Mesodermal cell (in vitro differentiated cells): ENCODE results near the gene FMN1.
"Not testable (repeated sequence)": the region's sequence is repeated elsewhere in the genome, so short reads cannot be mapped to it uniquely, and the experiment has no call there.

Source experiments
- H3K27ac ChIP-seq: 2 replicates; pipeline ENCODE4 v1.7.0; 2013; ENCODE audit warnings: mild to moderate bottlenecking, low read depth, low read length, moderate library complexity; ENCODE audit not compliant: severe bottlenecking
- H3K36me3 ChIP-seq: 2 replicates; pipeline ENCODE4 v1.7.1; 2013; ENCODE audit warnings: mild to moderate bottlenecking, low read length, moderate library complexity; ENCODE audit not compliant: control insufficient read depth, insufficient read depth
- H3K4me1 ChIP-seq: one replicate; pipeline ENCODE4 v1.7.1; 2013; ENCODE audit warnings: mild to moderate bottlenecking, low read length; ENCODE audit not compliant: insufficient read depth, control insufficient read depth, poor library complexity, severe bottlenecking
- H3K4me3 ChIP-seq: 2 replicates; pipeline ENCODE4 v1.7.0; 2013; ENCODE audit warnings: low read length, control low read depth, mild to moderate bottlenecking; ENCODE audit not compliant: insufficient read depth, poor library complexity, severe bottlenecking; ENCODE audit errors: extremely low read depth
- H3K9me3 ChIP-seq: 2 replicates; pipeline ENCODE4 v1.7.1; 2013; ENCODE audit warnings: mild to moderate bottlenecking, low read length, moderate library complexity; ENCODE audit not compliant: control insufficient read depth
- WGBS, 2 experiments: methylation state at CpG; one replicate each; pipeline ENCODE4 v1.1.5; 2013; ENCODE audit warnings: missing lambda C conversion rate in 2 of 2; ENCODE audit not compliant: insufficient coverage in 2 of 2; 5-methylcytosine and 5-hydroxymethylcytosine counted together

The FMN1 gene

GRCh38 chr15:32952901-32953532 is 241.5 kb downstream of the FMN1 start:
- Histone ChIP-seq H3K4me3 (no peak overlapping the region), H3K27ac (peak overlapping the region; percentile 16), H3K9me3 (no peaks in the 10 kb centered on the region), H3K4me1 (peaks cover 5% of the 10 kb centered on the region), H3K36me3 (no peaks in the 10 kb centered on the region)
- WGBS, 2 experiments = 55 to 57% methylated on average over 10 to 12 of the region's 12 CpGs

GRCh38 chr15:32951736-32952464 is 242.6 kb downstream of the FMN1 start:
- Histone ChIP-seq H3K4me3 (no peak overlapping the region), H3K36me3 (no peaks in the 10 kb centered on the region), H3K4me1 (peaks cover 5% of the 10 kb centered on the region), H3K9me3 (no peaks in the 10 kb centered on the region), H3K27ac (no peak overlapping the region)
- 65 to 80% methylated on average over 1 to 2 of the region's 4 CpGs for WGBS, 2 experiments

GRCh38 chr15:32950051-32950450 is 244.5 kb downstream of the FMN1 start:
- not testable (repeated sequence) for H3K9me3 ChIP-seq

GRCh38 chr15:32946210-32946609 is 248.3 kb downstream of the FMN1 start:
- no peaks in the 10 kb centered on the region for H3K9me3 ChIP-seq
- no peak overlapping the region for H3K4me3 ChIP-seq
- WGBS, 2 experiments = 87 to 100% methylated on average over 2 to 3 of the region's 4 CpGs
- H3K36me3 ChIP-seq = no peaks in the 10 kb centered on the region
- H3K4me1 ChIP-seq = no peaks in the 10 kb centered on the region
- H3K27ac ChIP-seq = no peak overlapping the region

More at GRCh38 chr15:32950051-32950450, 244.5 kb downstream of the FMN1 start:
- H3K4me3 ChIP-seq, H3K27ac ChIP-seq, H3K4me1 ChIP-seq, H3K36me3 ChIP-seq: not testable (repeated sequence)

GRCh38 chr15:32944431-32944830 is 250.1 kb downstream of the FMN1 start:
- H3K9me3 ChIP-seq = no peaks in the 10 kb centered on the region
- H3K27ac ChIP-seq = no peak overlapping the region
- WGBS, 2 experiments = 60 to 90% methylated on average over 1 to 2 of the region's 3 CpGs
- no peak overlapping the region for H3K4me3 ChIP-seq
- no peaks in the 10 kb centered on the region for H3K4me1 ChIP-seq
- H3K36me3 ChIP-seq = no peaks in the 10 kb centered on the region

- no peaks in the 10 kb centered on the region for H3K4me1 ChIP-seq
- no peak overlapping the region for H3K4me3 ChIP-seq
- WGBS, 2 experiments = 92 to 100% methylated on average over 1 to 2 of the region's 3 CpGs
- no peaks in the 10 kb centered on the region for H3K36me3 ChIP-seq
- no peaks in the 10 kb centered on the region for H3K9me3 ChIP-seq
- no peak overlapping the region for H3K27ac ChIP-seq
Measured at GRCh38 chr15:32943711-32944110, 250.8 kb downstream of the FMN1 start.

- H3K4me1 ChIP-seq = no peaks in the 10 kb centered on the region
- no peak overlapping the region for H3K4me3 ChIP-seq
- no peak overlapping the region for H3K27ac ChIP-seq
- 72 to 79% methylated on average over 1 to 2 of the region's 2 CpGs for WGBS, 2 experiments
- no peaks in the 10 kb centered on the region for H3K9me3 ChIP-seq
- H3K36me3 ChIP-seq = no peaks in the 10 kb centered on the region
Measured at GRCh38 chr15:32942401-32942841, 252.1 kb downstream of the FMN1 start.

- 85 to 89% methylated on average over 3 to 6 of the region's 6 CpGs for WGBS, 2 experiments
- Histone ChIP-seq H3K4me1 (no peaks in the 10 kb centered on the region), H3K27ac (no peak overlapping the region)
Measured at GRCh38 chr15:32941823-32942222, 252.7 kb downstream of the FMN1 start.

GRCh38 chr15:32936976-32937375 is 257.5 kb downstream of the FMN1 start:
- WGBS, 2 experiments = 85 to 86% methylated on average over 4 of the region's 4 CpGs

More at GRCh38 chr15:32941823-32942222, 252.7 kb downstream of the FMN1 start:
- no peaks in the 10 kb centered on the region for H3K9me3 ChIP-seq
- H3K36me3 ChIP-seq = no peaks in the 10 kb centered on the region
- no peak overlapping the region for H3K4me3 ChIP-seq

GRCh38 chr15:32936283-32936918 is 258.1 kb downstream of the FMN1 start:
- Histone ChIP-seq H3K27ac (no peak overlapping the region), H3K4me3 (no peak overlapping the region), H3K36me3 (no peaks in the 10 kb centered on the region), H3K4me1 (no peaks in the 10 kb centered on the region), H3K9me3 (no peaks in the 10 kb centered on the region)
- WGBS, 2 experiments = 89 to 100% methylated on average over 1 of the region's 1 CpG

More at GRCh38 chr15:32936976-32937375, 257.5 kb downstream of the FMN1 start:
- H3K9me3 ChIP-seq = no peaks in the 10 kb centered on the region
- H3K36me3 ChIP-seq = no peaks in the 10 kb centered on the region
- H3K4me3 ChIP-seq = no peak overlapping the region
- no peaks in the 10 kb centered on the region for H3K4me1 ChIP-seq
- H3K27ac ChIP-seq = no peak overlapping the region

- no peaks in the 10 kb centered on the region for H3K9me3 ChIP-seq
- no peak overlapping the region for H3K27ac ChIP-seq
- no peaks in the 10 kb centered on the region for H3K4me1 ChIP-seq
- no peaks in the 10 kb centered on the region for H3K36me3 ChIP-seq
- no peak overlapping the region for H3K4me3 ChIP-seq
- WGBS, 2 experiments = 87 to 93% methylated on average over 2 to 3 of the region's 5 CpGs
Measured at GRCh38 chr15:32935139-32935538, 259.4 kb downstream of the FMN1 start.
